ENCODE data around the gene GOLGA6C. TPM values are rescaled to one million over a fixed set of nuclear protein-coding genes. Genes with fewer than 3 reads are reported as not detected.
"Not testable (repeated sequence)": the region's sequence is repeated elsewhere in the genome, so short reads cannot be mapped to it uniquely, and the experiment has no call there.

GOLGA6C gene
- total RNA-seq, 1 donor from 2014 or later, result not detected

DNA sequence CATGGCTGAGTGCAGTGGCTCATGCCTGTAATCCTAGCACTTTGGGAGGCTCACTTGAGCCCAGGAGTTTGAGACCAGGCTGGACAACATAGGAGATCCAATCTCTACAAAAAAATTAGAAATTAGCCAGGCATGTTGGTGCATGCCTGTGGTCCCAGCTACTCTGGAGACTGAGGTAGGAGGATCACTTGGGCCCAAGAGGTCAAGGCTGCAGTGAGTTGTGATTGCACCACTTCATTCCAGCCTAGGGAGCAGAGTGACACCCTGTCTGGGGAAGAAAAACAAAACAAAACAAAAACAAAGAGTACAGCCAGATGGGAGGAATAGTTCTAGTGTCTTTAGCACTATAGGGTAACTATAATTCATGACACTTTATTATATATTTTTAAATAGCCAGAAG, 51.6 kb downstream of the GOLGA6C start:
- no peak overlapping the region for H3K27ac Mint-ChIP-seq (ENCODE audit: unreplicated experiment)
- no peak for DNase-seq (ENCODE audit: low spot score)
- no peak overlapping the region for H3K4me3 Mint-ChIP-seq (ENCODE audit: unreplicated experiment)
- H3K4me1 Mint-ChIP-seq (ENCODE audit: unreplicated experiment), result no peaks in the 10 kb centered on the region
- TF ChIP-seq, protein P1, sequence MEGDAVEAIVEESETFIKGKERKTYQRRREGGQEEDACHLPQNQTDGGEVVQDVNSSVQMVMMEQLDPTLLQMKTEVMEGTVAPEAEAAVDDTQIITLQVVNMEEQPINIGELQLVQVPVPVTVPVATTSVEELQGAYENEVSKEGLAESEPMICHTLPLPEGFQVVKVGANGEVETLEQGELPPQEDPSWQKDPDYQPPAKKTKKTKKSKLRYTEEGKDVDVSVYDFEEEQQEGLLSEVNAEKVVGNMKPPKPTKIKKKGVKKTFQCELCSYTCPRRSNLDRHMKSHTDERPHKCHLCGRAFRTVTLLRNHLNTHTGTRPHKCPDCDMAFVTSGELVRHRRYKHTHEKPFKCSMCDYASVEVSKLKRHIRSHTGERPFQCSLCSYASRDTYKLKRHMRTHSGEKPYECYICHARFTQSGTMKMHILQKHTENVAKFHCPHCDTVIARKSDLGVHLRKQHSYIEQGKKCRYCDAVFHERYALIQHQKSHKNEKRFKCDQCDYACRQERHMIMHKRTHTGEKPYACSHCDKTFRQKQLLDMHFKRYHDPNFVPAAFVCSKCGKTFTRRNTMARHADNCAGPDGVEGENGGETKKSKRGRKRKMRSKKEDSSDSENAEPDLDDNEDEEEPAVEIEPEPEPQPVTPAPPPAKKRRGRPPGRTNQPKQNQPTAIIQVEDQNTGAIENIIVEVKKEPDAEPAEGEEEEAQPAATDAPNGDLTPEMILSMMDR (IDR thresholded peaks at IDR 0.05; ENCODE audit: unreplicated experiment), result no peak
- H3K27me3 Mint-ChIP-seq (ENCODE audit: unreplicated experiment), result peaks cover 4% of the 10 kb centered on the region
- H3K9me3 Mint-ChIP-seq (ENCODE audit: unreplicated experiment), result no peaks in the 10 kb centered on the region
- H3K36me3 Mint-ChIP-seq (ENCODE audit: low read depth, unreplicated experiment), result no peaks in the 10 kb centered on the region

DNA sequence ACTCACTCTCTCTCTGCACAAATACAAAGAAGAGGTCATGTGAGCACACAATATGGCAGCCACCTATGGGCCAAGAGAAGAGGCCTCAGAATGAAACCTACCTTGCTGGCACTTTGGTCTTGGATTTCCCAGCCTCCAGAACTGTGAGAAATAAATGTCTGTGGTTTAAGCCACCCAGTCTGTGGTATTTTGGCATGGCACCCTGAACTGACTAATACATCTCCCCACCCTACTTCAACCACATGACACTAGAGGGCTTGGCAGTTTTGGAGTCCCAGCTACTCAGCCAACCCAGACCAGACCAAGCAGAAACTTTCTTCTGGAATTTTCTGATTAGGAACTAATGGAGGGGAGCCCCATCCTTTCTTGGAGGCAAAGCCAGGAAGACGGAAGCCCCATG, 54.4 kb downstream of the GOLGA6C start:
- H3K4me3 Mint-ChIP-seq (ENCODE audit: unreplicated experiment); H3K36me3 Mint-ChIP-seq (ENCODE audit: low read depth, unreplicated experiment); DNase-seq (ENCODE audit: low spot score); H3K27me3 Mint-ChIP-seq (ENCODE audit: unreplicated experiment); H3K4me1 Mint-ChIP-seq (ENCODE audit: unreplicated experiment); H3K9me3 Mint-ChIP-seq (ENCODE audit: unreplicated experiment); H3K27ac Mint-ChIP-seq (ENCODE audit: unreplicated experiment): not testable (repeated sequence)

DNA sequence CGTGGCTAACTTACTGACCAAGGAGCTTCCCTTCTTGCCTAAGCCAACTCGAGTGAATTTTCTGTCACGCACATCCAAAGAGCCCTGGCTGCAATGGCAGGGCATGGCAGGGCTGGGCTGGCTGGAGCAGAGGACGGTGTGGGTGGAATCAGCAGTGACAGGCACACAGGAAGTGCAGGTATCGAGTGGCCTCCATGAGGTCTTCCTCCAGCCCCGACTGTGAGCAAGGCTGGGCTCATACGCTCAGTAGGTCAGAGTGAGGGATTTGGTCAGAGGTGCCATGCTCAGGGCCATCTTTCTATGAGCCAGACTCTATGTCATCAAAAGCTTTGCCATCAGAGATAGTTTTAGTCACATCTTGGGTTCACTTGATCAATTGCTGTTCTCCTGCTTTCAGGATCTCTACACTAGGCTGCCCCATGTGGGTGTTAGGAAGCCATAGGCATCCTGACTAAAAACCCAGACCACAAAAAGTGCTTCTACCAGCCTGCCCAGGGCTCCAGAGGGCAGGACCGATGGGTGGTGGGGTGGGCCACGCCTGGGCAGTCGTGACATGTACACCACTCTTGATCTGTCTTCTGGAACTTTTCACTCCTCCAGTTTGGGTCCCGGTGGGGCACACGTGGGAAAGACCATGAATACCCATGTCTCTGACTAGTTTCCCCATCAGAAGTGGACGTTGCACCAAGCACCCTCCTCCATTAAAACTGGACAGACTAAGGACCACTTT, 55.1 kb downstream of the GOLGA6C start:
- Mint-ChIP-seq H3K36me3 (ENCODE audit: low read depth, unreplicated experiment) (no peaks in the 10 kb centered on the region), H3K27ac (ENCODE audit: unreplicated experiment) (peak overlapping the region; percentile 6), H3K27me3 (ENCODE audit: unreplicated experiment) (peaks cover 4% of the 10 kb centered on the region), H3K4me1 (ENCODE audit: unreplicated experiment) (no peaks in the 10 kb centered on the region), H3K4me3 (ENCODE audit: unreplicated experiment) (no peak overlapping the region), H3K9me3 (ENCODE audit: unreplicated experiment) (no peaks in the 10 kb centered on the region)
- no peak for DNase-seq (ENCODE audit: low spot score)
- TF ChIP-seq, protein P1 (IDR thresholded peaks at IDR 0.05; ENCODE audit: unreplicated experiment), result no peak

DNA sequence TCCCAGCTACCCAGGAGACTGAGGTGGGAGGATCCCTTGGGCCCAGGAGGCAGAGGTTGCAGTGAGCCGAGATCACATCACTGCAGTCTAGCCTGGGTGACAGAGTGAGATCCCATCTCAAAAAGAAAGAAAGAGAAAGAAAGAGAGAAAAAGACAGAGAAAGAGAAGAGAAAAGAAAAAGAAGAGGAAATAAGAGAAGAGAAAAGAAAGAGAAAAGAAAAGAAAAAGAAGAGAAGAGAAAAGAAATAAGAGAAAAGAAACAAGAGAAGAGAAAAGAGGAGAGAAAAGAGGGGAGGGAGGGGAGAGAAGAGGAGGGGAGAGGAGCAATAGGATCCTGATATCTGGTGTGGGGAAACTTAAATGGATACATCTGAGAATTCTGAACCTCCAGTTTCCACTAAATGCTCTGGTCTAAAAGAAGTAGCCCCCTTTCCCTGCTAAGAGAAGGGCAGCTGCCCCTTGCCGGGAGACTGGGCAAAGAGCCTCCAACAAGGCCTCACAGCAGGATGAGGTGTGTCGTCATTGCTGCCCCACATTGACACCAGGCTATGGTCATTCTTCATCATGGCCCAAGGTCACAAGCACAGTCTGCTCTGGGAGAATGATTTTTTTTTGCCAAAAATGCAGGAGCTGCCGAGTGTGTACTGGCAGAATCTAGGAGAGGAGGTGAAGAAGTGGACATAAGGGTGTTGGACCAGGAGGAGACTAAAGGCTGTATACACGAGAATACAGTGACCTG, 56.6 kb downstream of the GOLGA6C start:
- Mint-ChIP-seq H3K4me1 (ENCODE audit: unreplicated experiment) (no peaks in the 10 kb centered on the region), H3K36me3 (ENCODE audit: low read depth, unreplicated experiment) (no peaks in the 10 kb centered on the region), H3K9me3 (ENCODE audit: unreplicated experiment) (no peaks in the 10 kb centered on the region), H3K27me3 (ENCODE audit: unreplicated experiment) (peaks cover 6% of the 10 kb centered on the region), H3K4me3 (ENCODE audit: unreplicated experiment) (no peak overlapping the region), H3K27ac (ENCODE audit: unreplicated experiment) (no peak overlapping the region)
- DNase-seq (ENCODE audit: low spot score), result no peak
- TF ChIP-seq, protein P1 (IDR thresholded peaks at IDR 0.05; ENCODE audit: unreplicated experiment), result no peak

DNA sequence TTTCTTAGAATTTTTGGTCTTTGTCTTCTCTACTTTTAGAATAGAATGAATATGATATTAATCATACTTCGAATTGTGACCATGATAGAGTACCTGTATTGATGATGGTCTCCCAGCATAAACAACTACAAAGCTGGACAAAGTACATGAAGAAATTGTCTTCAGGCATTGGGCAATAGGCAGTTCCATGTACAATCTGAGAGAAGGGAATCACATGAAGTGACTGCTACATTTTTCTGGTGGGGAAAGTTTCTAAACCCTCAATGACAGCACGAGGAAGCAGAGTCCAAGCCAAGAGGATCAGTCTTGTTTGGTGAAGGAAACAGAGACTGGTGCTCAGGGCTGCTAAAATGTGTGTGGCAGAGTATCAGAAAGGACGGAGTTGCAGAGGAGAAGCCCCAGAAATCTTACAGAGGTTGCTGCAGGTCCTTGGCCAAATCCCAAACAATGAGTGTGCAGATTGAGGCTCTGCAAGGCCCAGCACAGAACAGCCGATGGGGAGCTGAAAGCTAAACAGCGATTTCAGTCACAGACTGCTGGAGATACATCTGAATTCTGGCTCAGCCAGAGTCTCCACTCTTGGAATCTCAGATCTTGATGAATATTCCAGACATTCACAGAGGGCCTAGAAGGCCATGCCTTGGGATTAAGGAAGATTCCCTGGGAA, 61.2 kb downstream of the GOLGA6C start:
- not testable (repeated sequence) for H3K27ac Mint-ChIP-seq (ENCODE audit: unreplicated experiment); H3K27me3 Mint-ChIP-seq (ENCODE audit: unreplicated experiment); H3K4me1 Mint-ChIP-seq (ENCODE audit: unreplicated experiment); H3K4me3 Mint-ChIP-seq (ENCODE audit: unreplicated experiment); DNase-seq (ENCODE audit: low spot score); H3K36me3 Mint-ChIP-seq (ENCODE audit: low read depth, unreplicated experiment); H3K9me3 Mint-ChIP-seq (ENCODE audit: unreplicated experiment)

Other genes with a start within 250 kb of the GOLGA6C start
- gene PPCDC, start 234.7 kb upstream of the GOLGA6C start, total RNA-seq (ENCODE audit: unreplicated experiment), result 25.0 TPM
- 132 TPM for gene C15orf39, start 56.5 kb upstream of the GOLGA6C start, total RNA-seq (ENCODE audit: unreplicated experiment)
- 1.2 TPM for gene GOLGA6D, start 24.5 kb downstream of the GOLGA6C start, total RNA-seq (ENCODE audit: unreplicated experiment)
- 165 TPM for gene COMMD4, start 77.7 kb downstream of the GOLGA6C start, total RNA-seq (ENCODE audit: unreplicated experiment)
- gene NEIL1, start 88.7 kb downstream of the GOLGA6C start, total RNA-seq (ENCODE audit: unreplicated experiment), result 149 TPM
- 237 TPM for gene MAN2C1, start 110.3 kb downstream of the GOLGA6C start, total RNA-seq (ENCODE audit: unreplicated experiment)
- gene SIN3A, start 193.4 kb downstream of the GOLGA6C start, total RNA-seq (ENCODE audit: unreplicated experiment), result 67.3 TPM